Neural cell (in vitro differentiated cells): ENCODE measurements around the gene ZNF264.

Experiments
- POLR2AphosphoS5 ChIP-seq: IDR thresholded peaks from 2 replicates; pipeline ENCODE4 v1.6.1; 2012
- RAD21 ChIP-seq: fragments of 450-650 bp; conservative IDR thresholded peaks from 2 replicates; pipeline ENCODE4 v1.6.1; 2014; ENCODE audit warnings: antibody characterized with exemption, mild to moderate bottlenecking, moderate library complexity
- SMC3 ChIP-seq: fragments of 450-650 bp; conservative IDR thresholded peaks from 2 replicates; pipeline ENCODE4 v1.6.1; 2014; ENCODE audit warnings: antibody characterized with exemption, mild to moderate bottlenecking, moderate library complexity; ENCODE audit not compliant: poor library complexity
- TF ChIP-seq, protein P1 (sequence below): fragments of 450-650 bp; IDR thresholded peaks from 2 replicates; pipeline ENCODE4 v1.5.1; 2014; ENCODE audit warnings: antibody characterized with exemption, mild to moderate bottlenecking, moderate library complexity; ENCODE audit not compliant: poor library complexity, severe bottlenecking
- TF ChIP-seq, protein P2 (sequence below): IDR thresholded peaks from 2 replicates; pipeline ENCODE4 v1.6.1; 2012; ENCODE audit warnings: borderline replicate concordance

DNA sequence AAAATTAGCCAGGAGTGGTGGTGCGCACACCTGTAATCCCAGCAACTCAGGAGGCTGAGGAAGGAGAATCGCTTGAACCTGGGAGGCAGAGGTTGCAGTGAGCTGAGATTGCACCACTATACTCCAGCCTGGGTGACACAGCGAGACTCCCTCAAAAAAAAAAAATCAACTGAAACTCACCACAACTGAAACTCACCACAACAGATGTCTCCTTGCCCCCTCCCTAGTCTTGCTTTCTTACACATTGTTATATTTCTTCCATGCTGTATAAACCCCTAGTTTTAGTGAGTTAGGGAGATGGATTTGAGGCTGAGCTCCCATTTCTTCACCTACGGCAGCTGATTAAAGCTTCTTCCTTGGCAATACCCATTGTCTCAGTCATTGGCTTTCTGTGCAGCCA is 49.6 kb upstream of the ZNF264 start:
- TF ChIP-seq, protein P1, sequence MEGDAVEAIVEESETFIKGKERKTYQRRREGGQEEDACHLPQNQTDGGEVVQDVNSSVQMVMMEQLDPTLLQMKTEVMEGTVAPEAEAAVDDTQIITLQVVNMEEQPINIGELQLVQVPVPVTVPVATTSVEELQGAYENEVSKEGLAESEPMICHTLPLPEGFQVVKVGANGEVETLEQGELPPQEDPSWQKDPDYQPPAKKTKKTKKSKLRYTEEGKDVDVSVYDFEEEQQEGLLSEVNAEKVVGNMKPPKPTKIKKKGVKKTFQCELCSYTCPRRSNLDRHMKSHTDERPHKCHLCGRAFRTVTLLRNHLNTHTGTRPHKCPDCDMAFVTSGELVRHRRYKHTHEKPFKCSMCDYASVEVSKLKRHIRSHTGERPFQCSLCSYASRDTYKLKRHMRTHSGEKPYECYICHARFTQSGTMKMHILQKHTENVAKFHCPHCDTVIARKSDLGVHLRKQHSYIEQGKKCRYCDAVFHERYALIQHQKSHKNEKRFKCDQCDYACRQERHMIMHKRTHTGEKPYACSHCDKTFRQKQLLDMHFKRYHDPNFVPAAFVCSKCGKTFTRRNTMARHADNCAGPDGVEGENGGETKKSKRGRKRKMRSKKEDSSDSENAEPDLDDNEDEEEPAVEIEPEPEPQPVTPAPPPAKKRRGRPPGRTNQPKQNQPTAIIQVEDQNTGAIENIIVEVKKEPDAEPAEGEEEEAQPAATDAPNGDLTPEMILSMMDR: no peak
- TF ChIP-seq RAD21 (no peak), POLR2AphosphoS5 (no peak), SMC3 (no peak)
- TF ChIP-seq, protein P2, sequence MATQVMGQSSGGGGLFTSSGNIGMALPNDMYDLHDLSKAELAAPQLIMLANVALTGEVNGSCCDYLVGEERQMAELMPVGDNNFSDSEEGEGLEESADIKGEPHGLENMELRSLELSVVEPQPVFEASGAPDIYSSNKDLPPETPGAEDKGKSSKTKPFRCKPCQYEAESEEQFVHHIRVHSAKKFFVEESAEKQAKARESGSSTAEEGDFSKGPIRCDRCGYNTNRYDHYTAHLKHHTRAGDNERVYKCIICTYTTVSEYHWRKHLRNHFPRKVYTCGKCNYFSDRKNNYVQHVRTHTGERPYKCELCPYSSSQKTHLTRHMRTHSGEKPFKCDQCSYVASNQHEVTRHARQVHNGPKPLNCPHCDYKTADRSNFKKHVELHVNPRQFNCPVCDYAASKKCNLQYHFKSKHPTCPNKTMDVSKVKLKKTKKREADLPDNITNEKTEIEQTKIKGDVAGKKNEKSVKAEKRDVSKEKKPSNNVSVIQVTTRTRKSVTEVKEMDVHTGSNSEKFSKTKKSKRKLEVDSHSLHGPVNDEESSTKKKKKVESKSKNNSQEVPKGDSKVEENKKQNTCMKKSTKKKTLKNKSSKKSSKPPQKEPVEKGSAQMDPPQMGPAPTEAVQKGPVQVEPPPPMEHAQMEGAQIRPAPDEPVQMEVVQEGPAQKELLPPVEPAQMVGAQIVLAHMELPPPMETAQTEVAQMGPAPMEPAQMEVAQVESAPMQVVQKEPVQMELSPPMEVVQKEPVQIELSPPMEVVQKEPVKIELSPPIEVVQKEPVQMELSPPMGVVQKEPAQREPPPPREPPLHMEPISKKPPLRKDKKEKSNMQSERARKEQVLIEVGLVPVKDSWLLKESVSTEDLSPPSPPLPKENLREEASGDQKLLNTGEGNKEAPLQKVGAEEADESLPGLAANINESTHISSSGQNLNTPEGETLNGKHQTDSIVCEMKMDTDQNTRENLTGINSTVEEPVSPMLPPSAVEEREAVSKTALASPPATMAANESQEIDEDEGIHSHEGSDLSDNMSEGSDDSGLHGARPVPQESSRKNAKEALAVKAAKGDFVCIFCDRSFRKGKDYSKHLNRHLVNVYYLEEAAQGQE: no peak
